Left cardiac atrium (tissue), 4 donors: ENCODE data around the gene HMGB1. TPM values are rescaled to one million over a fixed set of nuclear protein-coding genes. Genes with fewer than 3 reads are reported as not detected.

Experiments used
- ATAC-seq, 2 donors: fragments of 200-7000 bp; cut with Tn5 transposase; one replicate each; pipeline ENCODE4 v1.9.1; 2020; ENCODE audit warnings: mild to moderate bottlenecking in 2 of 2, moderate library complexity in 2 of 2
- DNase-seq: peaks from one replicate; pipeline ENCODE4 v3.0.0-alpha.2; 2020
- intact Hi-C, 2 donors: fragments of 100-400 bp; cut with DNase I; formaldehyde crosslinking; loops; one replicate each; pipeline versions ENCODE4 v1.14.1 to v1.15.1; 2022 to 2023
- long read RNA-seq: library from polyadenylated mRNA; unstranded; transcript quantifications from one replicate; pipeline ENCODE4 v2.0.0, GENCODE V29; 2021
- total RNA-seq, 2 donors: library from RNA; stranded (reverse); fragmentation: NEBNext Ultra II Directional; extraction: Animal tissue kit (Norgen Biotek cat#: 25700); gene quantifications; one replicate each; pipeline ENCODE4 v1.2.1, GENCODE V29; 2021
- donor health status: DM: no; HTN: yes; CAD: no.
- donor health status: DM: no; HTN: yes; CAD: no; lungs with severe emphysema.
- donor health status: DM: yes; HTN: yes; CAD: no.
- donor health status: Dilated cardiomyopathy.

Gene HMGB1
- 100 to 1,000 TPM; 168 to 184 TPM for total RNA-seq
- long read RNA-seq, full-length matches to known transcripts, result 50 of 61 reads
- long read RNA-seq, partial matches to known transcripts, result 2 of 61 reads
- long read RNA-seq, other reads (novel, unspliced or antisense), result 9 of 61 reads

DNA sequence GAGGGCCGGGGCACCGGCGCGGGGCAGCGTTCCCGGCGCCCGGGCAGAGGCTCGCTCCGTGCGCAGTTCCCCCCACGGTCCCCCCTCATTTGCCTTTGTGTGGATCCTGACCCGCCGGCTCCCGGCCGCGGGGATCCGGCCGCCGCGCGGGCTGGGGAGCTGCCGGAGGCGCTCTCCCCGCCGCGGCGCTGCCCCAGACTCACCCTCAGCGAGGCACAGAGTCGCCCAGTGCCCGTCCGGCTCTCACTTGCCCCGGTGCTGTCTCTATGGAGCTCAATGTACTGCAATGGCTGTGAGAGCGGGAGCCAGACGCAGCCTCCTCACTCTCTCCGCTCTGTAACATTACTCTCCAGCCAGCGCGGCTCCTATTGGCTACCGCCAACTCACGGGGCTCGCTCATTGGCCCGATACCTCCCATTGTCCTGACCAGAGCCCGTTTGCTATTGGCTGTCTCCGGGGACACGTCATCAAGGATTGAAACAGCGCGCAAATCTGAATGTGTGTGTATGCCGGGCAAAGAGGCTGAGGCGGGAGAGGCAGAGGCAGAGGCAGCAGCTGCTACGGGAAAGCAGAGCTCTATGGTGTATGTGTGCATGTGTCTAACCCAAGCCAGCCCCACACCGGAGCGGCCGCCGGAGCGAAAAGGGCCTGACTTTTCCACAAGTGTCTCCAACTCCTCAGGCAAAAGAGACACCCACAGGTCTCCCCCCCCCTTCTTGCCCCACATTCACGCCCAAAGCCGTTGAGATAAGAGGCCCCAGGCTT is at the start of gene HMGB1:
Gene HMGB1 (minus strand): TSS at position 344 of the 765 bp plus-strand sequence. CDS start 2,256 bp downstream, outside the sequence.
- intact Hi-C loops, result loop anchor here in 1 of 2 donors (2.0 to 10.0 kb wide), 2 partner anchors 109 to 151 kb away; partner anchors contain the start of gene USPL1
- ATAC-seq, result peak; percentile 94 to 98

DNA sequence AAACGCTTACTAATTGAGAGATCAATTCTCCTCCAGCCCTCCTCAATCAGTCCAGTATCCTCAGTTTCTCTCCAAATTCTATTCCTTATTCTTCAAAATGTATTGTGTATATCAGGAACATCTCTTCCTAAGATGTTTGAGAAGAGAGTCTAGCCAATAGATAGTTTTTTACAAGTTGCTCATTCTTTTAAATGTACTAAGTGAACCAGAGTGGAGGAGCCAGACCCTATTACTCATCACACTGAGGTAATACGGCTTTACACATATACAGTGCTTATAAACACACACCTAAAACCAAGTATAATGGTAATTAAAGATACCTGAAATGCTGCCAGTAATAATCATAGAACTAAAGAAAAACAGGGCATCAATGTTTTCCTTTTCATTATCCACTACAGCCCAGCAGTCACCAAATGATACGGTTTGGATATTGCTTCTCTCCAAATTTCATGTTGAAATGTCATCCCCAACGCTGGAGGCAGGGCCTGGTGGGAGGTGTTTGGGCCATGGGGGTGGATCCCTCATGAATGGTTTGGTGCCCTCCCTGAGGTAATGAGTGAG is 45.2 kb upstream of the HMGB1 start:
- no peak for DNase-seq
- intact Hi-C loops, result no loop called here
- no peak for ATAC-seq

More for the DNA sequence above, at the start of gene HMGB1:
- DNase-seq, result peak; percentile 98

DNA sequence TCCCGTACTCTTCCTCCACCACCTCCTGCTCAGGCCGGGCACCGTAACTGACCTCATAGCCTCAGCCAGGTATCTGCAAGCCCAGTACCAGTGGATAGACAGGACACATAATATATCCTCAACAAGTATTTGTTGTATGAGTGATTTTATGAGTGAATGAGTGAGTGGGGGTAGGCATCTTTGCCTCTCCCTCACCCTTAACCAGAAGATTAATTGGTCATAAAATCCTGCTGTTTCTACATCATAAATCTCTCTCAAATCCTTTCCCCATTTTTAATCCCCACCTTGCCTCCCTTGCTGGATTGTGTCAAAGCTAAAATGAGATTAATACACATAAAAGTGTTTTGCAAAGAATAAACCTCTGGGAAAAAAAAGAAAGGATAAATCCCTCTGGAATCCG is 44.4 kb upstream of the HMGB1 start:
- intact Hi-C loops, result no loop called here
- DNase-seq (no peak), ATAC-seq (no peak)

DNA sequence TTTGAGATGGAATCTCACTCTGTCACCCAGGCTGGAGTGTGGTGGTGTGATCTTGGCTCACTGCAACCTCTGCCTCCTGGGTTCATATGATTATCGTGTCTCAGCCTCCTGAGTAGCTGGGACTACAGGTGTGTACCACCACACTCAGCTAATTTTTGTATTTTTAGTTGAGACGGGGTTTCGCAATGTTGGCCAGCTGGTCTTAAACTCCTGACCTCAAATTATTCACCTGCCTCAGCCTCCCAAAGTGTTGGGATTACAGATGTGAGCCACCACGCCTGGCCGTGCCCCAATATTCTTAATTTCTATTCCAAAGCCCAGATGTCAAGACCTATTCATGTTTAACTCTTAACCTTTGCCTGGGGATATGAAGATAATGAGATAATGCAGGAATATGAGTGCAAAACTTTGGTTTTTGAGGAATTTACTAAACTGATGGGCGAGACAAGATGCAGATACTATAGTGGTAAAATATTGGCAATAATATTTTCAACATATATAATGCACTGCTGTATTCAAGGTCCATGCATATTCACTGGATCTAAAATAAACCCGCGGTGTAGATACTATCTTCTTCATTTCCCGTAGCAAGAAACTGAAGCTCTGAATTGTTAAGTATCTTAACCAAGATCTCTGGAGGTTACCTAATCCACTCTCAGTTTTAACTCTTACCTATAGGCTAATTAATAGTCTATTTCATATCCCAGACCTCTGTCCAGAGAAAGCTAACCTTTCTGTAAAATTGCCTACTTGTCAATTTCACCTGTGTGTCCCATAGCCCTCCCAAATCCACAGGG is 43.7 kb upstream of the HMGB1 start:
- intact Hi-C loops, result no loop called here
- DNase-seq (no peak), ATAC-seq (no peak)

DNA sequence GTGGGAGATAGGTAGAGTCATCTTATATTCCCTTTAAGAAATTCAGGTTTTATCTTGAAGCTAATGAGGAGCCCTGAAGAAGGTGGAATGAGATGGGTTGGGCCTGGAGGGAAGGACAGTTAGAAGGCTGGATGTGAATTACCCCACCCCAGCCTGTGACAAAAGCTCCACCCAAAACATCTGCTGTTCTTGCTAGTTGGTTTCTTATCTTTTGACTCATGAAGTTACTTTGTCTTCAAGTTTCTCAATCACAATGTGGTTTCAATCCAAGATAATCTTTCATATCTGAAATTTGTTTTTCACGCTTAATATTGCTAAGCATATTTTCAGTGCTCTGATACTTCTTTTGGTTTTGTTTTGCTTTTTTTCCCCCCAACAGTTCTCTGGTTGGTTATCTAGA is 38.3 kb upstream of the HMGB1 start:
- no peak for DNase-seq

DNA sequence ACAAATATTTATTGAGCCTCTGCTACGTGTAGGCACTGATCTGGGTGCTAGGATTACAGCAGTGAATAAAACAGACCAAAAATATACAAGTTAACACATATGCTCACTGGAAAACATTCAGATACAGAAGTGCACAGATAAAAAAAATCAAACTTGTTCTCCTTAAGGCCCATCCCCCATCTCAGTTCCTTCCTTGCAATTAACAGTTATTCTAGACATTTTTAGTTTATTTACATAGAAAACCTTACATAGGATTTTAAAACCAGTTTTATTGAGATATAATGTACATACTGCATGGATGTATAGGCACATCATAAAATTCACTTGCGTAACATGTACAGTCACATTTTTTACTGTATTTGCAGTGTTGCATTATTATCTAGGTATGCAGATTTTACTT is 36.5 kb upstream of the HMGB1 start:
- intact Hi-C loops, result no loop called here
- no peak for DNase-seq
- no peak for ATAC-seq

More for the DNA sequence above, 38.3 kb upstream of the HMGB1 start:
- intact Hi-C loops, result no loop called here
- ATAC-seq, result no peak

DNA sequence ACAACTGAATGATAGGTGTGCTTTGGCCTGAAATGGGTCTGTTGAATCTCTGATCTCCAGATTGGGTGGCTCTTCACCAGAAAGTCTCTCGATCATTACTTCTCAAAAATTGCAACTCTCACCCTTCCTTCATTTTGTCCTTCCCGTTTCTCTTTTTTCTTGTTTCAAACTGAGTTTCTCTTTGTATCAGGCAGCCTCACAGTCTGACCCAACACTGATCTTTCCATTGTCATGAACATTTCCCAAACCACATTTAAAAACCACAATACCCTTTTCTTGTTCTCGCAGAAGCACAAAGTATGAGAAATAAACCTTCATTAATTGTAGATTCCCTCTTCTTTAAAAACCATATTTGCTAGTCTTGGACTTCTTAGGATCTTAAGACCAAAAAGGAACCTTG is 33.6 kb upstream of the HMGB1 start:
- ATAC-seq (no peak), DNase-seq (no peak)
- intact Hi-C loops, result no loop called here

DNA sequence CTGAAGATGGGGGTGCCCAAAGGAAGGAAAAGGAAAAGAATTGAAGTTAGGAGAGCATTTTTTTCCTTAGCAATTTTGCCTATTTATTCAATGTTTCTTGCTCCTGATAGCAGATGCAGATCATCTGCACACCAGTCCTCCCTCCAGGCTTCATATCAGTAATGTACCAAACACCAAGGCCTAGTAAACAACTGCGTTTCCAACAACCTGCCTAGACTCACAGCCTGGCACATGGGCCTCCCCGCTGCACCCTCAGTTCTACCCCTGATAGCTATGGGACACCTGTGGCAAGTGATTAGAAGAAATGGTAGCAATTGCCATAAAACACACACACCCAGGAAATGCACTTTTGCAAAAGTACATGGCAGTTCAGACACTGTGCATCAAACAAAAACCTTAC is 30.4 kb upstream of the HMGB1 start:
- no peak for ATAC-seq
- DNase-seq, result no peak
- intact Hi-C loops, result no loop called here

DNA sequence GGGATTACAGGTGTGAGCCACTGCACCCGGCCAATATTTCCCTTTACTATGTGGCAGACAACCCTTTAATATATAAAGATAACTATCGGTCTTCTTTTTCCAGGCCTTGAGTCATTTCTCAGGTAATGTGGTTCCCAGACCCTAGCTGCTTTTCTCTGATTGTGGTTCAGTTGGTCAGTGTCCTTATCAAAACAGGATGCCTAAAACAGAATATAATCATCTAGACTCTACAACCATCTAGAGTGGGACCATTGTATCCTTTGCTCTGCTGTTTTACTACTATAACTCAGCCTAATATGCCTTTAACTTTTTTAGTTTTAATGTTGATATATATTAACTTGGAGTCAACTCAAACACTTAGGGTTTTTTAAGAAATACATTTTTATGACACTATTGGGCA is 30.0 kb upstream of the HMGB1 start:
- no peak for DNase-seq
- no peak for ATAC-seq
- intact Hi-C loops, result no loop called here

DNA sequence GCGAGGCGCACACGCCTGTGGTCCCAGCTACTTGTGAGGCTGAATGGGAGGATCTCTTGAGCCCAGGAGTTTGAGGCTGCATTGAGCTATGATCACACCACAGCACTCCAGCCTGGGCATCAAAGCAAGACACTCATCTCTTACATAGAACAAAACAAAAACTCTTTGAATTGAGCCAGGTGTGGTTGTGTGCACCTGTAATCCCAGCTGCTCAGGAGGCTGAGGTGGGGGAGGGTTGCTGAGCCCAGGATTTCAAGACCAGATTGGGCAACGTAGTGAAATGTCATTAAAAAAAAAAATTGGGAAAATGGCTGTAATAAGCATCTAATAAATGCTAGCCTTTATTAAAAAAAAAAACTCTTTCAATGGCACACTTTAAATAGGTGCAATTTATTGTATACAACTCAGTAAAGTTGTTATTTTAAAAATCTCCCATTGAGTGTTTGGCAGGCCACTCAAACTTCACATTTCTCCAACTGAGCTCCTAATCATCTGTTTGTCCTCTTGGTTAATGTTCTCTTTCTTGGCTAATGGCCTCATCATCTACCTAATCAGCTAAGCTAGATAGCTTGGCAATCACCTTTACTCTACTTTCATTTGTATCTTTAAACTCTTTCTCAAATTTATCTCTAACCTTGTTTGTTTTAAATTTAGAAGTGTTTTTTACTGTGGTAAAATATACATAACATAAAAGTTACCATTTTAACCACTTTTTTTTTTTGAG is 28.1 kb upstream of the HMGB1 start:
- ATAC-seq (no peak), DNase-seq (no peak)
- intact Hi-C loops, result no loop called here

DNA sequence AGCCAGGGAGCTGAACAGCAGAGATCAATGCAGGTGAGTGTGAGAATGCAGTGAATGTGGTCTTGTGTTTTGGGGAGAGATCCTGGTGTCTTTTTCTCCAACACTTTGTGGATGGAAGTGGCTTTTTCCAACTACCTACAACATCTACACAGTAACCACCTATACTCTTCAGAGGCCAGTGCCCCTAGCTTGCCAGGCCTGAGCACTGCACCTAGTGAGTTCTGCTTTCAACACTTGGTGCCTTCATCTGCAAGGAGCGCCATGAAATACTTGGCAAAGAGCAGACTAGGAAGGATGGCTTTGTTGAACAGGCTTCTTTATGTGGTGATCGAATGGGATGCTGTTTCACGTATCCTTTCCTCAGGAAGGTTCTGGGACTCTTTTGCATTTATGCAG is 21.3 kb upstream of the HMGB1 start:
- no peak for DNase-seq

DNA sequence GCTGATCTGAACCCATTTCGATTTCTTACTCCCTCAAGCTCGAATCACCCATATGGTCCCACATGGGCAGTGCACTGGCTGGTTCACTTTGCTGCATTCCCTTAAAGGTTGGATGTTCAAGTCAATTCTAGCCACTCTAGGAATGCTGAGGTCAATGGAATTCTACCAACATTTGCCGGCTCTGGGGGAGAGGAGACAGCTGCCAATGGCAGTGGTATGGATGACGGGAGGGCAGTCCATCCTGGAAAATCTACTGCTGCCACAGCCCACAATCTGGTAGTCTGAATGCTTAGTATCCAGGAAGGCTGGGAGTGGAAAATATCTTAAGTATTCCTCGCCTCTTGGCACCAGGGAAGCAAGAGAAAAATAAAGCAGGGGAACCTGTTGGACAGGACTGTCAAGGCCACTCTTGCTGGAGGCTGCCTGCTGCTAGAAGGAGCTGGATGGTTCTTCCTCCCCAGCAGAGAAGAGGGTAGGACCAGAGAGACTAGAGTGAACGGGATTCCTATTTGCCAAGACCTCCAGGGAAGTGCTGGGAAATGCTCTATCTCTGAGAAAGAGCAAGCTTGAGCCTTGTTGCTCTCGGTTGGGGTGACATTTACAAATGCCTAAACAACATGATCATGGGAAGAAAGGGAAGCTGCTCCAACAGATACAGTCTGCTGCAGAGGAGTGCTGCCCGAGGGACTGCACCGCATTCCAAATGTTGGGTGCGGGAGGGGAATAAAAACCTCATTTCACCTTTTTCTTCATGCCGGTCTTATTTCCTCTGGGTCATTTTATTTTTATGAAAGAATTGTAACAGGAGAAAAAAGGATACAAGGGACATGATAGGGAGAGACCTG is 20.7 kb upstream of the HMGB1 start:
- no peak for ATAC-seq
- no peak for DNase-seq
- intact Hi-C loops, result no loop called here

More for the DNA sequence above, 21.3 kb upstream of the HMGB1 start:
- intact Hi-C loops, result no loop called here
- ATAC-seq, result no peak

DNA sequence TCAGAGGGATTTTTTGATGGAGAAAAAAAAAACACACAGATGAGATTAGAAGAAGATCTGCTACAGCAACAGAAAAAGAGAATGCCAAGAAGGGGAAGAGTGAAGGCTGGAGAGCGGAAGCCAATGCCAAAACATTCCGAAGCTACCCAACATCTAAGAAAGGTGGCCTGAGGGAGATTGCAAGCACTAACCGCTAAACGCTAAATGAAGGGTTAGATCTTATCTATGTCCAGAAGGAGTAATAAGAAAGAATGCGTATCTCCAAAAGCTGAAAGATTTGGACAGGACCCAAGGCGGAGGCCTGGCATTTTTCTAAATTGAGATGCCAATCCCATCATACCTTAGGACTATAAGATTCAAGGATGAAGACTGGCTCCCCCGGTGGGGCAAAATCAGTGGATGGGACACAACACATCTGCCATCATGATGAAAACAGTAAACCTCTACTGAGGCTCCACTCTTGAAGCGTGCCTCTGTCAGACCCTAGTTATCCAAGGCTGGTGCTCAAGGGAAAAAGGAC is 15.6 kb upstream of the HMGB1 start:
- no peak for DNase-seq

DNA sequence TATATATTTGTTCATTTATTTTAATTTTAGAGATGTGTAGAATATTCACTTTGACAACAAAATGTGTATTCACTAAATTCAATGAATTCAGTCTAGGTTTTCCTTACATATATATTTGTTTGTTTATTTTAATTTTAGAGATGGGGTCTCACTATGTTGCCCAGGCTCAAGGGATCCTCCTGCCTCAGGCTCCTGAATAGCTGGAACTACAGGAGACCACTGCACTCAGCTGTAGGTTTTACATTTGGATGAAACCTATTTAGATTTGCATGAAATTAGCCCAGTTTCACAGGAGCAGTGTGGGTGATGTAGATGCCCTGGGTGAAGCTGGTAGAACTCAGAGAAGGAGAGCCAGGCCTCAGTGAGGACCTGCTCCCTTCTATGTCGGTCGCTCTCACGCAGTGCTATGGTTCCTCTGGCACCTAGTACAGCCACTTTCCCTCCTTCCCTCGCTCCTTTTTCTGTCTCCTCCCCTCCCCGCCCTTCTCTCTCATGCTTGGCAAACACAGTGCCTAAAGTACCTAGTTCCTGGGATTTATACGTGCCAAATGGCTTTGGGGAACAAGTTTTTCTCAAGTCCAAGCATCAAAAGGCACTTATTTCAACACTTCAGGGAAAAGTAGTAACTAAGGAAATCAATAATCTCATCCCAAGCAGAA is 14.7 kb upstream of the HMGB1 start:
- intact Hi-C loops, result no loop called here
- DNase-seq (no peak), ATAC-seq (no peak)

More for the DNA sequence above, 15.6 kb upstream of the HMGB1 start:
- intact Hi-C loops, result no loop called here
- ATAC-seq, result no peak

DNA sequence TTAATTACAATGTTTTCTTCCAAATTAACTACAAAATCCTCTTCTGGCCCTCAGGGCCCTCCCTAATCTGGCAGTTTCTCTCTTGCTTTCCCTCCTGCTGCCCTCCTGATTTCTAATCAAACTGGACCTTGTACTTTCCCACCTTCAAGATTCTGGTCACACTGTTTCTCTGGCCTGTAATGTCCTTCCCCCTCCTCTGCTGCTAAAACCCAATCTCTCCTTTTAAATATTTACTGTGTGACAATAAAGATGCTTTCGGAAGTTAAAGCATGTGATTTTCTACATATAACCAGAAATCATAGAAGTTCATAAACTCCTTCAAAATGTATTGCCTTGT is 14.1 kb upstream of the HMGB1 start:
- no peak for DNase-seq
- intact Hi-C loops, result loop anchor here in 1 of 2 donors (10.0 kb wide), 1 partner anchor 325 kb away; no protein-coding TSS in a partner anchor
- no peak for ATAC-seq

DNA sequence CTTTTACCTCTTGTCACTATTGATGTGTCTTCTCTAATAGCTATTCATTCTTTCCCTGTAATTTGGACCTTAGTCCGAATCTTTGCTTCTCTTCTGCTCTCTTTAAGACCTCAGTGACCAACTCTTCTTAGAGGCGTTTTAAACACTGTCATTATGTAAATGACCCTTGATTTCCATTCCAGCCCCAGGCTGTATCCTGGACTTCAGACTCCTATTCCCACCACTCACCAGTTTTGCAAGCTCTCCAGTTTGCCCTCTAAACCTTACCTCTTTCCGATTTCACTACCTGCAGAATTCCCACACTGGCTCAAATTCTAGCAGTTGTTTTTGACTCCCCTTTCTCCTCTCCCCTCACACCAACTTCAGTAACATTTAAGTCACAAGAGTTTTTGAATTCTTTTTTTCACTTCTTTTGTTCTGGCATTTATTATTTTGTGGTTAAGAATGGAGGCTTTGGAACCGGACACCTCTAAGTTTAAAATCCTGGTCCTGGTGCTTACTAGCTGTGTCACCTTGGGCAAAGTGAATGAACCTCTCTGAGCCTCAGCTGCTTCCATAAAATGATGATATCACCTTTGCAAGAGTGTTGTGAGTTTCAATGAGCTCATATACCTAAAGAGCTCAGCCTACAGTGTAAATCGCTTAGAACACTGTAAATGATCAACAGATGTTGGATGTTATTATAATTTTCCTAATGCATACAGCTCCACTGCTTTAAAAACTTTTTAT is 13.6 kb upstream of the HMGB1 start:
- intact Hi-C loops, result loop anchor here in 1 of 2 donors (10.0 kb wide), 1 partner anchor 325 kb away; no protein-coding TSS in a partner anchor
- DNase-seq (no peak), ATAC-seq (no peak)
